ENCODE data around the gene SEL1L.
"Not testable (repeated sequence)": the region's sequence is repeated elsewhere in the genome, so short reads cannot be mapped to it uniquely, and the experiment has no call there.

Gene SEL1L

DNA sequence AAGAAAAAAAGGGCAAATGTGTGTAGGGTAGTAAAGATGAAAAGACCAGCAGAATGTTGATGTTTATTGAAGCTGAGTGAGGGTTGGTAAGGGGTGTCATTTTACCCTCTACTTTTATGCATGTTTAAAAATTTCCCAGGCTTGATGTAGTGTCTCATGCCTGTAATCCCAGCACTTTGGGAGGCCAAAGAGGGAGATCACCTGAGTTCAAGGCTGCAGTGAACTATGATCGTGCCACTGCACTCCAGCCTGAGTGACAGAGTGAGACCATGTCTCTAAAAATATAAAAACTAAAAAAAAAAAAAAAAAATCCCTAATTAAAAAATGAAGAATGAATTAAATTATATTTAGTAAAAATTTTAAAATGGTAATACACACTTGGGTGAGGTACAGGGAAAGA is 8.5 kb downstream of the SEL1L start:
- DNase-seq (ENCODE audit: low read depth in 3 of 3): no peak

DNA sequence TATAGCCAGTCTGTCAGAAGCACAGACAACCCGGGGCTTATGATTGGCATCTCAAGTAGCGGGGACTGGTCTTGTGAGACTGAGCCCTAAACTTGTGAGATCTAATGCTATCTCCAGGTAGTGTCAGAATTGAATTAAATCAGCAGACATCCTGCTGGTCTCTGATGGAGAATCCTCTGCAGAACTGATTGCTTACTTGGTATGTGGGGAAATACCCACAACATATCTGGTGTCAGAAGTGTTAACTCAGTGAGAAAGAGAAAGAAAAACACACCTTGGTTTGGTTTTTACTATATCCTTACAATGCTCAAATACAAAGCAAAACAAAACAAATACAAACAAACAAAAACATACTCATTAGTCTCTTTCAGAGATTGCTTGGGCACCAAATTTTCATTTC is 10.0 kb downstream of the SEL1L start:
- DNase-seq (ENCODE audit: low read depth in 3 of 3): no peak

DNA sequence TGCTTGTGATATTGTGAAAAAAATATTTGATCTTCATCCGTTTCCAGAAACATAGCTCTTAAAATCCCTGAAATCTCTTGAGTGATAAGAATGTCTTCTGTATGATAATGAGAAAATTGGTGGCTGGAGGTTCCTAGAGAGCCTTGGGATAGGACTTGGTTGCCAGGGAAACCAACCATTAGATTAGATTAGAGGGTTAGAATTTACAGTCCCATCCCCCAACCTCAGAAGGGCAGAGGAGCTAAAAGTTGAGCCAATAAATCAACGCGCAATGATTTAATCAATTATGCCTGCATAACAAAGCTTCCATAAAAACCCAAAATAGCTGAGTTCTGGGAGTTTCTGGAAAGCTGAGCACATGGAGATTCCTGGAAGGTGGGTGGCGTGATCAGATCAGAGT is 10.6 kb downstream of the SEL1L start:
- no peak for DNase-seq (ENCODE audit: low read depth in 3 of 3)

DNA sequence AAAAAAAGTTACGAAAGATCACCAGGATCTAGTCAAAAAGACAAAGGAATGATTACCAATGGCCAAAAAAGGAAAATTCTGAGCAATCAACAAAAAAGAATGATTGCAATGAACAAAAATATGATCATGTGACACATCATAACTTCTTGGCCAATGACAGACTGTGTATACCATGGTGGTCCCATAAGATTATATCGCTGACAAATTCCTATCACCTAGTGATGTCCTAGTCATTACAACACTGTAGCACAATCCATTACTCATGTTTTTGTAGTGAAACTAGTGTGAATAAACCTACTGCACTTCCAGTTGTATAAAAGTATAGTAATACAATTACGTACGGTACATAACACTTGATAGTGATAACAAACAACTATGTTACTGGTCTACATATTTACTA is 12.3 kb downstream of the SEL1L start:
- DNase-seq (ENCODE audit: low read depth in 3 of 3): no peak

DNA sequence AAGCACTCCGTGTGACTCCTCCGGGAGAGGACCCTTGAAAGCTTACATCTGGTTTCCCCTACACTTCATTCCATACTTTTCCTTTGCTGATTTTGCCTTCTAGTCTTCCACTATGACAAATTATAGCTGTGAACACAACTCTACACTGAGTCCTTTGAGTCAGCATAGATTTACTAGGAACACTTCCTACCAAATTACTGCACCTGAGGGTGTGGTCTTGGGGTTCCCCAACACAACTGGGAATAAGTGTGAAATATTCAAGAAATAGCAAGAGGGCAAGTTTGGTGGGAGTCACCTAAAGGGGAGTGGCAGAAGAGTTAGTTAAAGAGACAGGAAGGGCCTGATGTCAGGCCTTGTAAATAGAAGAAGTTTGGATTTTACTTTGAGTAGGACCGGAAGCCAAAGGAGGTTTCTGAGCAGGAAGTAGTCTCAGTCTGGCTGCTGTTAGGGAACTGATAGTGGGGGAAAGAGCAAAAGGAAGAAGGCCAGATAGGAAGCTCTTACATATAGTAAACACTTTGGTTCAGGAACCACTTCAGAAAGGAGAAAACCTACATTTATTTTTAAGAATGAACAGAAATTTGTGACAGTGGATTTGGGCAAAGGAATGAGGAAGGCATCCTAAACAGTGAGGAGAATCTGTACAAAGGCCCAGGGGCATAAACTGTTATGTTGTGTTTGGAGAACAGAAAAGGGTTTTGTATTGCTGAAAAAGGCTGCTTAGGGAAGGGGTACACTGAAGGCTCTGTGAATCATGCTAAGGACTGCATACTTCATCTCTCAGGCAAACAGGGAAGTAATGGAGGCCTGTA is 14.2 kb downstream of the SEL1L start:
- no peak for DNase-seq (ENCODE audit: low read depth in 3 of 3)

DNA sequence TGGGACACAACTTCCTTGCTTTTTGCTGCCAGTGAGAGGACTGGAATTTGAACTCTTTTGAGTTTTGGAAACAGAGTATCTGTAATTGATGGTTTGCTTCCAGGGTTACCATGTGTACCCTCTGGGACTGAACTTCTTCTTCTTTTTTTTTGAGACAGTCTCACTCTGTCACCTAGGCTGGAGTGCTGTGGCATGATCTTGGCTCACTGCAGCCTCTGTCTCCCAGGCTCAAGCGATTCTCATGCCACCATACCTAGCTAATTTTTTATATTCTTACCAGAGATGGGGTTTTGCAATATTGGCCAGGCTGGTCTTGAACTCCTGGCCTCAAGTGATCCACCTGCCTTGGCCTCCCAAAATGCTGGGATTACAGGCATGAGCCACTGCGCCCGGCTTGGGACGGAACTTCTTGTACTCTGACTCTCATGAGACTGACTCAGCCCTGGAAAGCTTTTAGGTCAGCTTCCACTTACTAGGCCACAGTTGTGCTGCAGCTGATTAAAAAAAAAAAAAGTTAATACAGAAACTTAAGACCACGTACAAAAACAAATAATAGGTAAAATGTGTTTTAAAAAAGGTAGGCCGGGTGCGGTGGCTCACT is 15.8 kb downstream of the SEL1L start:
- no peak for DNase-seq (ENCODE audit: low read depth in 3 of 3)

DNA sequence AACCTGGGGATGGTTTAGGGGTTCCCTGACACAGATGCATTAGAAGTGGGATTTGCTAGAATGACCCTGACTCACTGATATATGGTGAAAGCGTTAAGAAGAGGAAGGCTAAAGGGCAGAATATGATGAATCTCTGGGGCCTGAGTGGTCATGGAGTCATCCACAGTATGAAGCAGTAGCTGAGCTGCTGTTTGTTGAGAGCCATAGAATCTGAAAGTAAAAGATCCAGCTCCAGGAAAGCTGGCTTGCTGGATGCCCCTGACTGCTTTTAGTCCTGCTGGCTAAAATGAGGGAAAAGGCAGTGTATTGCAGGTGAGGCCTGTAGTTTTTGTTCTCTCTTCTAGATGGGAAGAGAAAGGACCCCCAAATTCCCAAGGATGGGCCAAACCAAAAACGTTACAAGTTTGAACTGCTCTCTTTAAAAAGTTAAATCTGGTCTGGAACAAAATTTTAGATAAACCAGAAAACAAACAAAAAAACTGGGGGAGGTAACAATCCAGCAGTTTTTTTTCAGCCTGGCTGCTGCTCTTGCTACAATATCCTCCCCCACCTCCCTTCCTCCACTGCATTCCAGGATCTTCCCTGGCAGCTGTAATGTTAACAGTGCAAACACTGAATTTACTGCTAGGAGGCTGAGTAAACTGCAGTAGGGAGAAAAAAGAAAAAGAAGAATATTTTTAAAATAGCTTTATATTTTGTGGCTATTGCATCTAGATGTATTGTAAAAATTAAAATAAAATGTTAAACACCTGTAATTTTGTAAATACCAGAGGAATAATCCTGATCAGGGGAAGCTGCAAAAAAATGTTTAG is 16.5 kb downstream of the SEL1L start:
- DNase-seq (ENCODE audit: low read depth in 3 of 3): no peak

DNA sequence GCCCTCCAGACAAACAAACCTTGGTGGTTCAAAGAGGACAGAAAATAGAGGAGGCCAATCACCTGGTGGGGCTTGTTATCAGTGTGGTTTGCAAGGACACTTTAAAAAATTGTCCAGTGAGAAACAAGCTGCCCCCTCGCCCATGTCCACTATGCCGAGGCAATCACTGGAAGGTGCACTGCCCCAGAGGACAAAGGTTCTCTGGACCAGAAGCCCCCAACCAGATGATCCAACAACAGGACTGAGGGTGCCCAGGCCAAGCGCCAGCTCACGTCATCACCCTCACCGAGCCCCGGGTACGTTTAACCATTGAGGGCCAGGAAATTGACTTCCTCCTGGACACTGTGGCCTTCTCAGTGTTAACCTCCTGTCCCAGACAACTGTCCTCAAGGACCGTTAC is 17.7 kb downstream of the SEL1L start:
- not testable (repeated sequence) for DNase-seq (ENCODE audit: low read depth in 3 of 3)

DNA sequence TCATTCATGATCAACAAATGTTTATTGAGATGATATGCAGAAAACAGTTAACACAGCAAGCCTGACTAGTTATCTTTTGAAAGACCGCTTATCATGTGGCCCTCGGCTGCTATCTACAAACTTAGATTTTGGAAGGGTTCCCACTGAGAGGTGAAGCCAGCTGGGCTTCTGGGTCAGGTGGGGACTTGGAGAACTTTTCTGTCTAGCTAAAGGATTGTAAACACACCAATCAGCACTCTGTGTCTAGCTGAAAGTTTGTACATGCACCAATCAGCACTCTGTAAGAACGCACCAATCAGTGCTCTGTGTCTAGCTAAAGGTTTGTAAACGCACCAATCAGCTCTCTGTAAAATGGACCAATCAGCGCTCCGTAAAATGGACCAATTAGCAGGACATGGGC is 20.8 kb downstream of the SEL1L start:
- not testable (repeated sequence) for DNase-seq (ENCODE audit: low read depth in 3 of 3)

DNA sequence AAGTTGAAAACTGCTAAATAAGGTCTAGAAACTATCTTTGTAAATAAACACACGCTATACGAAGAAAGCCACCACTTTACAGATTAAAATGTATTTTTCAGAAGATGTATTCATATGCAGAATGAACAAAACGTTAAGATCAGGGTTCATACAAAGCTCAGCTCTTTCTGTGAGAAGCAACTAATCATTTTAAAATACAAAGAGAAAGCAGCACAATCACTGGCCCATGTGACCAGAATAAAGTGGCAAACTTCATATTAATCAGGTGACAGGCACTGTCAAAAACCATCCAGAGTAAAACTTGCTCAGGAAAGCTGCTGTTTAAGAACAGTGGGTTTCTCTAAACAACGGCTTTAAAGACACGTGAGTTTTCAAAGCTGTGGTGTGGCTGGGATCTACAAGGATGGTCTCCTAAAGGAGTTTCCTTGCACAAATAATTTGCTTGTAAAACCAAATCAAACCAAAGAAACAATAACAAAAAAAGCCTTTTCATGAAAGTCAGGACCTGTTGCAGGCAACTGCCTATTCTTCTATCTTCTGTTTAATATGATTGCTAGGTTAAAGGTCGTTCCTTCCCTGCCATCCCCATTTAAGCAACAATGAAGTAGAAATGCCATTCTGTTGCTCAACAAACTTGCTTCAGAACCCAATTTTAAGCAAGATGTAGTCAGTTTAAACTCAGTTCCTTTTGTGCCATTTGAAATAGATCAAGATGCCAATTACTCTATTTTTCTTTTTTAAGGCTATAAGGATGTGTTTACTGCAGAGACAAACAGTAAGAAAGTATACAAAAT is 22.3 kb downstream of the SEL1L start:
- DNase-seq (ENCODE audit: low read depth in 3 of 3): no peak

DNA sequence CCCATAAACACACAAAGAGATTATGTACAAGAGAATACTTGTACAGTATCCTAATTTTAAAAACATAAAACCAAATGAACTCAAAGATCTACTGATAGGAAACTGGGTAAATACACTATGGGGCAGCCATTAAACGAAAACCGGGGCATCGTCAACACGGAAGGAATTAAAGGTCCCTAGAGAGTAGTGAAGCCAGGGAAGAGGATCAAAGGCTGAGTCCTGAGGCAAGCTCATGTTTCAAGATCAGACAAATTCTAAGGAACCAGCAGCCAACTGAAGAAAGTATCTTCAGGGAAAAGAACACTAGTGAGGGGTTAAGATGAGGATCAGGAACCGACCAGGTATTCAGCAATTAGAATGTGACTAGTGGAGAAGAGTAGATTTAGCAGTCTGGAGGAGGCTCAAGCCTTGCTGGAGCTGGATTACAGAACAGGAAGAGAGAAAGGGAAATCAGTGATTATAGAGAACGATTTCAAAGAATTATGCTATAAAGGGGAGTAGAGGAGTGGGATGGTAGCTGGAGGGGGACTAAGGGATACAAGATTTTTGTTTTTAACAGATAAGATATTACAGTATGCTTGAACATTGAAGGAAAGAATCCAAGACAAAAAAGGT is 23.7 kb downstream of the SEL1L start:
- DNase-seq (ENCODE audit: low read depth in 3 of 3): no peak

DNA sequence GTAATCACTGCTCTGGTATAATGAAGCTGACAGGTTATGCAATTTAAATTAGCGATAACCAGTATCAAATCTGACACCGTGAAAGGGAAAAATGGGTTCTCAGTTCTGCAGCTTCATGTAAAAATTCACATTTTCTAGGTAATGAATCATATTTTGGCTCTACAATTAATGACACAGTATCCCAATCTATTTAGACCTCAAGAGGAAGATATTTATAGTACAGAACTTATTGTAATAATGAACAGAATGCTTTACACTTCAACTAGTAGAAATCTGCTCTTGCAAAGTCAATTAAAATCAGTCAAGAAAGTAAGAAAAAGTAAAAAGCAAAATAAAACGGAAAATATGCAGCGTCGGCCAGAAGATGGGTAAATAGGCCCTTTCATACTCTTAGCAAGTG is 24.3 kb downstream of the SEL1L start:
- no peak for DNase-seq (ENCODE audit: low read depth in 3 of 3)

DNA sequence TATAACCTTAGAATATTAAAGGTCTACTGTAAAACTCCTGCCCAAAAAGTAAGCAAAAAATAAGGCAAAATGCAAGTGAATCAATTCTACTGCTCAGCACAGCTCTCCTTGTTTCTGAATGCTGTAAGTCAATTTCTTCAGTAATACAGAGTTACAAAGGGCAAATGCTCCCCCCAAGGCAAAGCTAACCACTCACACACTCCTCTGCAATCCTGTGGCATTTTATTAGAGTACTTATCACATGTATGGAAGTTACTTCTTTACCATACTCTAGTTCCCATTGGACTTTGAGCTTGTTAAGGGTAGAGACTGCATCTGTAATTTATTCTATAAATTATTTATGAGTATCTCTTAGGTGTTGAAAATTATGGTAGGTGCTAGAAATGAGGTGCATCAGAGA is 27.2 kb downstream of the SEL1L start:
- no peak for DNase-seq (ENCODE audit: low read depth in 3 of 3)

DNA sequence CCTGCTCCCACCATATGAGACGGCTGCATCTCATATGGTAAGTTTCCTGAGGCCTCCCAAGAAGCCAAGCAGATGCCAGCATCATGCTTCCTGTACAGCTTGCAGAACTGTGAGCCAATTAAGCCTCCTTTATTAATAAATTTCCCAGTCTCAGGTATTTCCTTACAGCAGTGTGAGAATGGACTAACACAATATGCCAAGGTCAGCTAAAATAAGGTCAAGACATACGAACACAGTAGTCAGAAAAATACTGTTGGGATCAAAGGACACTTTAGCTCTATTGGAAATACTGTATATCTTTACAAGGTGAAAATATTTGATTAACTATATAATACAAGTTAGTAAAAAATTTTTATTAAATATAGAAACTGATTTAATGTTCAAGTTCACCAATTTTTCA is 28.8 kb downstream of the SEL1L start:
- DNase-seq (ENCODE audit: low read depth in 3 of 3): no peak

DNA sequence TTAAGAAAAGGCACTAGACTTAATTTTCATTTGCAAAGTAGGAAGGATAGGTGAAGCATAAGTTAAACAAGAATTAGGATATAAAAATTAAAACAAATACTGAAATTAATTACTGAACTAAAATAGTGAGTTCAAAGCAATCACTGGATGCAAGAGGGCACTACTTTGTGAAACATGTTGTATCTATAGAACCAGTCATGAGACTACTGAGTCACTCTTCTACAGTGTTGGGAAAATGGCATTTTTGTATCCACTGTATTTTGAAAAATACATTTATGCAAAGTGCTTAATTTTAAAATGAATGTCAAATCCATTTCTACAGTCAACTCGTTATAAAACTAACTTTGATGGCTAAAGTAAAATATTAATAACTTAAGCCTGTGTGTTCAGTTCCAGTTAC is 47.9 kb downstream of the SEL1L start:
- DNase-seq (ENCODE audit: low read depth in 3 of 3): no peak

DNA sequence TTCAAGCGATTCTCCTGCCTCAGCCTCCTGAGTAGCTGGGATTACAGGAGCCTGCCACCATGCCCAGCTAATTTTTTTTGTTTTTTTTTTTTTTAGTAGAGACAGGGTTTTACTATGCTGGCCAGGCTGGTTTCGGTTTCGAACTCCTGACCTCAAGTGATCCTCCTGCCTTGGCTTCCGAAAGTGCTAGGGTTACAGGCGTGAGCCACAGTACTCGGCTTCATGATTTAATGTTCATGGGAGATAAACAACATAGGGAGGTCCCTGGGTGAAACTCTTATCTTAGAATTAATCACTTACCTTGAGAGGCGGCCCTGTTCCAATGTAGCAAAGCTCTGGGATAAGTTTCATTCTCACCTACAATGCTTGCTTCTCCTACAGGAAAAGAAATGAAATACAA is 48.3 kb downstream of the SEL1L start:
- DNase-seq (ENCODE audit: low read depth in 3 of 3): no peak

DNA sequence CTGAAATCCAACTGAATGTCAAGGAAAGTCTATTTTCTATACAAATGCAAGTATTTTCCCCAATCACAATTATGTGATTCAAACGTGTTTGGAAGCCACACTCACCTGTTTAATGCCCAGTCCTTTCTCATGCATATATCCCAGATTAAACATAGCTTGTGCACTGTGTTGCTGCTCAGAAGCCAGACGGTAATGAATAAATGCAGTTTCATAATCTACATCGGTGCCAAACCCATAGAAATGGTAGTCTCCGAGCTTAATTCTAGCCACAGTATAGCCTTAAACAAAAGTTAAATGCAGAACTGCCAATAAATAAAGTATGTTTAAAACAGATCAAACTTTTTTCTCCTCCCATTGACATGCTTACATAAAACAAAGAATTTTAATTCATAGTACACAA is 49.5 kb downstream of the SEL1L start:
- DNase-seq (ENCODE audit: low read depth in 3 of 3): no peak

DNA sequence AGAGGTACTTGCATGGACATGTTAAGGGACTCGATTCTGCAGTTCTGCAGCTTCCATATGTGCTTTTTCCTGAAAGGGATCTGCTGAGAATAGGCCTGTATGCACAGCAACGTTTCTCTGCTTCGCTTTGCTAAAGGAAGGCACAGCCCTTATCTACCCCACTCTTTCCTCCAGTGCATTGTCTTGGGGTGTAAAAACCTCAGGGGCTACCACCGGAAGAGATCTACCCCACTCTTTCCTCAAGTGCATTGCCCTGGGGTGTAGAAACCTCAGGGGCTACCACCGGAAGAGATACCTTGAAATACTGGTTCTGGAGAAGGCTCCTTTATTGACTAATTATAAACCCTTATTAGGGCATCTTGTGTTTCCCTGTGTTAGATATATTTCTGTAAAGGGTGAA is 52.9 kb downstream of the SEL1L start:
- DNase-seq (ENCODE audit: low read depth in 3 of 3): no peak

DNA sequence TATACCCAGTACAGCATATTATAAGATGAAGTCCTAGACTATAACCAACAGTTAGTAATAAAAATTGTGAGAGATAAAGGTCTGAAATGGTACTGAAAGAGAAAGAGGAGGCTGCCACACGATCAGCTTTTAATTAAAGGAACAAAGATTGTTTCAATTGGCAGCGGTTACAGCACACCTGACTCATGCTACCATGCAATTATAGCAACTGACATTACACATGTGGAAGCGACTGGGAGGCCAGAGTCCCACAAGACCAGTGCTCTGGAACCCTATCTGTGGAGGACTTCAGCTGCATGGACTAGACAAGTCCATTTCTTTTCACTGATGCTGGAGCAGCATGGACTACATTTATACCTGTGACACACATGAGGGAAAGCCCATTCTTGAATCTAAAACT is 55.2 kb downstream of the SEL1L start:
- no peak for DNase-seq (ENCODE audit: low read depth in 3 of 3)

DNA sequence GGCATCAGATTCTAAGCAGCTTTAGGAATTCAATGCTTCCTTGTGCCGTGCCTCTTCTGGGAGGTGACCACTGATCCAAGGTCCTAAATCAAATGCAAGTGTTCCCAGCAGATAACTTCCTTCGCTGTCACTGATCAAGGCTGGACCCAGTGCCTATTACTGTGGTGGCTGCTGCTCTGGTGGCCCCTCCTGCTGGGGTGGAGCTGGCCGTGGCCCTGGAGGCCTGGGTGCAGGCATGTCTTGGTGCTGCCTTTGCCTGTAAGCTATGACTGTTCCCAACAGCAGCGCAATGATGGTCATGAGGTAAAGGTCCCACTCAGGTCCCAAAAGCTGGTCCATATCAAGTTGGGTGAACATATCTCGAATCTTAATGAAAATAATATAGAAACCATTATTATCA is 56.8 kb downstream of the SEL1L start:
- DNase-seq (ENCODE audit: low read depth in 3 of 3): no peak

DNA sequence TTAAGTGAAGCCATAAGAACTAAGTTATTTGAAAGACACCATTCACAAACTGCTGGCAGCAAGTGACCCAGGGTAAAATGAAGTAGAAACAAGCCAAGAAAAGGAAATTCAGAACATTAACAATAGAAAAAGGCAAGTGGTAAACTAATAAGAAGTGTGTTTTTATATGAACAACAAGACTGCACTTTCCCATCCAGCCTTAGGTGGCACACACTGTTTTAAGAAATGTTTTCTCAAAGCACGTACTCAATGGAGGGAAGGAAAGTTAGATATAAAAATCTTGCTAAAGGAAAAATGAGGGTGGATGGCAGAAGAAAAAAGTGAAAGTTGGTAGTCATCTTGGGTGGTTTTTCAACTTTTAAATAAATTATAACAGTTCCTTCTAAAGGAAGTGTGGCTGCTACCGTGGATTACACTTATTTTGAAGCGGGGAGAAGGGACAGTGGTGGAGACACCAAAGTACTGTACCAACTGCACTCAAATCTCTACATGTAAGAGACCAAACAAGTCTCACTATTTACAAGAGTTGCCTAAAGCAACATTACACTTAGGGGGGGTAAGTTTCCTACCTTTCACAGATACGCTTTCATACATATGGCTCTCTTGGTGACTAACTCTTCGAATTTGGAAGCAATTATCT is 58.8 kb downstream of the SEL1L start:
- DNase-seq (ENCODE audit: low read depth in 3 of 3): no peak
